Measurements from ENCODE around the gene IRF2.
"Not testable (repeated sequence)": the region's sequence is repeated elsewhere in the genome, so short reads cannot be mapped to it uniquely, and the experiment has no call there.

The IRF2 gene

DNA sequence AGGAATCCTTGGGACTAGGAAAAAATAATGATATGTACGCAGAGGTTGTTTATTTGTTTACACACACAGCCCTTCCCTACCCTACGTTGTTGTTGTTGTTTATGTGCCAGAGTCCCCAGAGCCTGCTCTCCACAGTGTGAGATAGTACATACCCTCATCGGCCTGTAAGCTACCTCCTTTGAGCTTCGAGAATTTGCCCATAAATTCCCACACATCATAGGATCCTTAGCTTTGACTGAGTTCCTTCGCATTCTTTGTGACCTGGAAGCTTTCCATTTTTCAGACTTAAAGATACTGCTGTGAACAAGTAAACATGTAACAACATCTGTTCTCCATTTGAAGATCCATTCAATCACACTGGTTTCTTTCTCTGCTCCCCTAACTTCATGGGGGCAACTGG is 114.5 kb downstream of the IRF2 start:
- DNase-seq, result no peak

DNA sequence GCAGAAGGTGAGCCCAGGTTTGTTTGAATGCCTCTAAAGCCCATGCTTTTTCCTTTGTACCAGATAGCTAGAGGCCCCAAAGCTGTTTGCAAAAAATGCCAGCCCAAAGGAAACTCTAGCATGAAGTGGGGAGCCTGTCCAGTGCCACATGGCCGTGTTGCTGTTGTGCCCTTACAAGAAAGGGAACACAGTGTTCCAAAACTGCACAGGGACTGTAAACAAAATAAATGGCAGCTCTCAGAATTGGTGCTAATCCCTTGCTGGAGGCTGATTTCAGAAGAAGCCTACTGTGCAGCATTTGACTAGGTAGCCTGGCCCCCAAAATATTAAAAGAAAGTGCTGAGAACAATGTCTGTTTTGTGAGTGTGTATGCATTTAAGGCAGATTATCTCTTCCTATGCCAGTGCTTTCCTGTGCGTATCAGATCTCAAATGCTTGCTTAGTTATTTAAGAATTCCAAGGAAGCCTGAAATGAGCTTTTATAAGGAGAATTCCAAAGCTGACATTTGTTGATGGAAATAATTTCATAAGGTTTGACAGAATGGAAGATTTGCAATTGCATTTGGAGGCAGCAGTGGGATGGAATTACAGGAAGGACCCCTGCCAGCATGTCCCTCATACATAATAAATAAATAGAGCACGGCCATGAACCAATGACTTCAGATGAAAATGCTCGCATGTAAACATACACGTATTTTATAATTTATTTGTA is 115.7 kb downstream of the IRF2 start:
- DNase-seq, result no peak

DNA sequence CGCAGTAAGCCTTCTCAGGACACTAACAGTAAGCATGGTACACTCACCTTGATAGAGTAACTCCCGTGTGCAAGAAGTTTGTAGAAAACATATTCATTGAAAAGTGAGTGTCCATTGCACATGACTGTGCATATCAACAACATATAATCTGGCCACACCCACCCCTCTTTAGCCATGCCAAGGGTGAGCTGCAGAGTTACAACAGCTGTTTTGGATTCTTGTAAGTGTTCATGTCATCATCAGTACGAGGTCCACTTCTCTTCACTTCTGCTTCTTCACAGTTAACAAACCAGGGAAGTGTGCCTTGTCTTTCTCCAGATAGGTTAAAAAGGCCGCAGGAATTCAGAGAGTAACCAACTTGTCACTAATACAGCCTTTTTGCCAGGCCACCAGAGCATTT is 116.6 kb downstream of the IRF2 start:
- no peak for DNase-seq

DNA sequence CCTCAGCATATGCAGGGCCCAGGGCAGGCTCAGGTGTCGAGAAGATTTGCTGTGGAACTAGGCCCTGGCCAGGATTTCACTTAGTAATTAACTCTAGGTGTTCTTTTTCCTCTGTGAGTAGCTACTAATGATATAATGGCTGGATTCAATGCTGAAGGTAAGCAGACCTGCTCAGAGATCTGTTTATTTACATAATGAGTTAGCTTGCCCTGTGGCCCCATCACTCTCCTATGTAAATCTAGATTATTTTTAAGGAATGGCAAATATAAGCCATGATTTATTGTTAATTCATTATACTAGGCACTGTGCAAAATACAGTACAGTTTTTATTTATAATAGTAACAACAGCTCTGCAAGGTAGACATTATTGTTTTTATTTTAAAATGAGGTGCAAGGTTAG is 117.2 kb downstream of the IRF2 start:
- no peak for DNase-seq

DNA sequence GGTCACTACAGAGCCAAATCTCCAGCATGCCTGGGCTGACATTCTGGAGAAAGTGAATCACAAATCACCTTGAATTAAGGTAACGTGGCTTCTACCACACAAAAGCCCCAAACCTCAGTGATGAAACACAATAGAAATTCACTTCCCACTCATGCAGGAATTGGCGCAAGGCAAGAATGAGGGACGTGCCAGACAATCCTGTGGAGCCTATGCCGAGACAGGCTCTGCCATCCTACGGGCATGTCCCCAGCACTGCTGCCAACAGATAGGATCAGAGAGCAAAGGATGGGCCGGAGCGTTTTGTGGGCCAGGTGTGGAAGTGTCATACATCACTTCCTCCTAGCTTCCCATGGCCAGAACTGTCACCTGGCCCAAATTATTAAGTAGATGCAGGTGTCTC is 118.0 kb downstream of the IRF2 start:
- DNase-seq, result no peak

DNA sequence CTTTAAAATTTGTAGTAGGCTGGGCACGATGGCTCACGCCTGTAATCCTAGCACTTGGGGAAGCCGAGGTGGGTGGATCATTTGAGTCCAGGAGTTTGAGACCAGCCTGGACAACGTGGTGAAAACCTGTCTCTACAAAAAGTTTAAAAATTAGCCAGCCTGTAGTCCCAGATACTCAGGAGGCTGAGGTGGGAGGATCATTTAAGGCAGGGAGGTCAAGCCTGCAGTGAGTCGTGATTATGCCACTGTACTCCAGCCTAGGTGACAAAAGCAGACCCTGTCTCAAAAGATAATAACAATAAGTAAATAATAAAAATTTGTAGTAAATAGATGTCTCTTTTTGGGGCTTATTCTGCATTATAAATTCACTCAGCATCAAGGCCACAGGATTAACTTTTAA is 118.5 kb downstream of the IRF2 start:
- no peak for DNase-seq

DNA sequence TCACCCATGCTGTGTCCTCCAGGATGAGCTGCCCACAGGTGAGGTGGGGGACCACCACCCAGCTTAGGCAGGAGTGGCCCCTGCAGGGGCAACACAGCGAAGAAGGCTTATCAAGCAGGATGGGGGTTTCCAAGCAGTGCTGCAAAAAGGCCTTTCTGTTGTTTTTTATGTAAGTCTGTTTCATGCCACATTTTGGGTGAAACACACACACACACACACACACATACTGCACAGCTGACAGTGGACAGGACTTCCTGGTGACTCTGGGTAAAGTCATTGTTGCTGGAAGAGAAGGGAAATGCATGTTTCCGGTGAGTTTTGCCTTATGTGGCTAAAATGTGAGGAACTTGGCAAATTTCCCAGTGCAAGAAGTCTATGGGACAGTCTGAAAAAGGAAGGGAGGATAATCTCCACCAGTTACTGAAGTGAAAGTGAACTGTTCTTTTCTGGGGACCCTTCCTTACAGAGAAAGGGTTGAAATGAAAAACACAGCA is 119.2 kb downstream of the IRF2 start:
- no peak for DNase-seq

DNA sequence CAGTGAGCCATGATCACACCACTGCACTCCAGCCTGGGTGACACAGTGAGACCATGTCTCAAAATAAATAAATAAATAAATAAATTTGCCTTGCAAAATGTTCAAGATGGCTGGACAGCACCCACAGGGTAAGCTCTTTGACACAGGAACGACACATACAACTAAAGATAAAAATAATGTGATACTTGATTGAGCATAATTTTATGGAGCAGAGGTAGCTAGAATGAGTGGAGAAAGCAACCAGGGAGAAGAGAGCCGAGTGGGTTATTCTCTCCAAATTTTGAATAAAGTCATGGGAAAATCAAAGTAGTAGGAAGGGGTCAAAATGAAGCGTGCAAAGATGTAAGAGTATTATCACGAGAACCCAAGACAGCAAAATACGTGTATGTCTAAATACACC is 121.5 kb downstream of the IRF2 start:
- DNase-seq, result no peak

DNA sequence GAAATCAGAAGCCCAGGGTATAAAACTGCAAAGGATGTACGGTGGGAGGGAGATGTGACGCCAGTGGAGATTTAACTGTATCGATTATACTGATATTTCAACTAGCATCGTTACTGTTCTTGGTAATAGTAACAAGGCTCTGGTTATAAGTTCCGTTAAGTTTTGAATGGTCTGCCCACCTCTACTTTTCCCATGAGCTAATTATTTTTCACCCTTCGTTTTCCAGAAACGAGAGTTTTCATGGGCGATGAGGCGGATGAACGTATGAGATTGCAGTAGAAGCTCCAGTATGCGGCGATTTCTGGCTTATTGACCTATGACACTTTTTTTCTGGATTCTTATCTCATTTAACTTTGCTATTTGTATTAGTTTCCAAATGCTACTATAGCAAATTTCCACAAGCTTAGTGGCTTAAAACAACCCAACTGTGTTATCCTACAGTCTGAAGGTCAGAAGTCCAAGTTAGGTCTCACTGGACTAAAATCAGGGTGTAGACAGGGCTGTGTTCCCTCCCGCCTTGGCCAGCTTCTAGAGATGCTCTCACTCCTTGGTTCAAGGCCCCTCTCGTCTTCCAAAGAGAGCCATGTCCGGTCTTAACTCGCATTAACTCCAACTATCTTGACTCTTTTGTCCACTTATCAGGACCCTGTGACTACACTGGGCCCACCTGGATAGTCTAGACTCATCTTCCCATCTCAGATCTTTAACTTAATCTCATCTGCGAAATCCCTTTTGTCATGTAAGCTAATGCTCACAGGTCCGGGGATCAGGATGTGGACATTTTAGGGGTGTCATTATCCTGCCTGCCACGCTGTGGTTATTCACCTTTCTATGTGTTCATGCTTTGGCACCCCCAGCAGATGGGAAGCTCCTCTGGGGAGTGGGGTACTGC is 122.5 kb downstream of the IRF2 start:
- no peak for DNase-seq

DNA sequence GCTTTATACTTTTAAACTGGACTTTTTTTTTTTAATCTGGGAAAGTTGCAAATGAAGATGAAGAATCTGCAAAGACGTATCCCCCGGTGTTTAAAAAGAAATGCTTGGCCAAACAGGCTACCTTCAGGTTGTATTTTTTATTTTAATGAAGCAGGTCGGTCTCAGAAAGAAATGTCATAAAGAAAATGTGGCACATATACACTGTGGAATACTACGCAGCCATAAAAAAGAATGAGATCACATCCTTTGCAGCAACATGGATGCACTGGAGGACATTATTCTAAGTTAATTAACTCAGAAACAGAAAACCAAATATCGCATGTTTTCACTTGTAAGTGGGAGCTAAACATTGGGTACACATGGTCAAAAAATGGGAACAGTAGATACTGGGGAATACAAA is 123.4 kb downstream of the IRF2 start:
- DNase-seq, result no peak

DNA sequence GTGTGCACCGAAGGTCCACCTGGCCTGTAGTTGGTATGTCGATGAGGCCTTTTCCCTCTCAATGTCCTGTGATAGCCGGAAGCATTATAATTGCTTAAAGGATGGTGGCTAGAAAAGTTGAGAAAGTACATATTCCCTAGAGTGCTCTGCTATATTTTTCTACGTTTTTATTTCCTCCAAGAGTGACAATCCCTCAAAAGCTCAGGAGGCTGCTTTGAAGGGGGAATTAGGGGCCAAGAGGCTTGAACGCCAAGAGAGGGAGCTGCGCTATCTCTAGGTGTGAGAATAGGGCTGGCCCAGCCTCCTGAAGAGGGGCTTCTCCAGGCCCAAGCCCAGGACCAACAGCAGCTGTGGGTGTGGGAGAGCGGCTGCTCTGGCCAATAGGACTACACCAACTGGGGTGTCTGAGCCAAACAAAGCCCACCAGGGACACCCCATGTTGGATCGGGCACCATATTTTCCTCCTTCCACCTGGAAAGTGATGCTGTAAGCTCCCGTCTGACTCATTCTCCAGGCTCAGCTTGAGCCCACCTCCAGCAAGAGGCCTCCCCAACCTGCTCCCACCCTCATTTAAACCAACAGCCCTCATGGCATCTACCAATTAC is 124.0 kb downstream of the IRF2 start:
- DNase-seq, result no peak

DNA sequence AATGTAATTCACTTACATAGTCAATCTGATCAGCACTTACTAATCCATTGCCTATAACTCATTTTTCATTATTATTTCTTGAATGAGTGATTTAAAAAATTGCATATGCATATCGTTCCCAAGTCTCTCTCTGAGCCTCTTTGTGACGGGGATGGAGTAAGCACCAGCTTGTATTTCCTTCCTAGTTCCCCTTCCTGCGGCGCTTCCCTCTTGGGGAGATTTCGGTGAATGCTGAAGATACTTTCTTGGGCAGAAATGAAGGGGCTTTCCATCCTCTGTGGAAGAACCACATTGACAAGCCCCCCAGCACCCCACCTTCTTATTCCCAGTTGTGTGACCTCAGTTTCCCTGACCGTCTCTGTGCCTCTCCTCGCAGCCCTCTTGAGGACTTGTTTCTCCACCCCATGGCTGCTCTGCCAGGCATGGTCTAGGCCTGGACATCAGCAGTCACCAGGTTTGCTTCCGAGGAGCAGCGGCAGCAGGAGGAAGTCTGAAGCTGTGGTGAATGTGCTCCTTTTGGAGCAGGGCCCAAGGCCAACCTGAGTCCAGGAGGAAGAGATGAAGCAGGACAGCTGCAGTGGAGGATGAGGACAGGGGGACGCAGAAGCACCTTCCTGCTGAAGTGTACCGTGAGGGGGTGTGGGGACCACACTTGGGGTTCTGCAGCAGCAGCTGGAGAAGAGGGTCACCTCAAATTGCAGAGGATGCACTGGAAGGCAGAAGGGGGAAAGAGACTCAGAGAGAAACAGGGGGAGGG is 124.9 kb downstream of the IRF2 start:
- DNase-seq, result no peak

DNA sequence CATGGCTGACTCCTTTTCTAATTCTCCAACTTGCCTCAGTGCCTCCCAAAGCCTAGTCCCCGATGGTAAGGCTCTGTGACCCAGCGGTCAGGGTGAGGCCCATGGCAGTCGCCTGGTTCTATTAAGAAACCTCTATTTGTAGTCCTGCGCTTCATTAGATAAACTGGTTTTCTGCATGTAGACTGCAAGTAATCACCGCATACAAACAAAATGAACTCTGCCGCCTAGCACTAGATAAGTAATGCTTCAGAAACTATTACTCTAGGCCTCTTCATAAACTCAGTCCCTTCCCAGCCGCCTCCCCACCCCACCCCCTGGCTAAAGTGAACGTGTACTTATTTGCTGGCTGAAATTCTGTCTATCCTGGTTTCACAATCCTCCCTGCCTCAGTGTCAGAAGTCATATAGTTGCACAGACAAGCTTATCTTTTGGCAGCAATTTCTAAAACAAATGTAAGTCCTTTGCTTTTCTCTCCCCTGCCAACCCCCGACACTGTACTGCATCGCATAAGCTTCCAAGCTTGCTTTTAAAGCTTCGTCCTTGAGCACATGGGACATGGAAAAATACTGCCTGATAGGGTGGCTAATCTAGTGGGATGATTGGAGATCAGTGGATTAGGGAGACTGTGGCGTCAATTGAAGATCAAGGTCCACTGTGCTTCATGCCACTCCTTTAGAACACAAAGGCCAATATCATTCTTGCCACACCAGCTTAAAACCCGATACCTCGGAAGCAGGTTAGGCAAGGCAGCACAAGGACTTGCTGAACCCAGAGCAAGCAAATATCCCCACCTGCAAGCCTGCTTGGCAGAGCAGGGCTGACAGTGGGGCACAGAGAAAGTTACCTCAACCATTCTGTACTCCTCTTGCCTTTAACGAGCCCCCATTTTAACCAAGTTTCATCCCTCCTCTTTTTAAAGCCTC is 125.8 kb downstream of the IRF2 start:
- no peak for DNase-seq

DNA sequence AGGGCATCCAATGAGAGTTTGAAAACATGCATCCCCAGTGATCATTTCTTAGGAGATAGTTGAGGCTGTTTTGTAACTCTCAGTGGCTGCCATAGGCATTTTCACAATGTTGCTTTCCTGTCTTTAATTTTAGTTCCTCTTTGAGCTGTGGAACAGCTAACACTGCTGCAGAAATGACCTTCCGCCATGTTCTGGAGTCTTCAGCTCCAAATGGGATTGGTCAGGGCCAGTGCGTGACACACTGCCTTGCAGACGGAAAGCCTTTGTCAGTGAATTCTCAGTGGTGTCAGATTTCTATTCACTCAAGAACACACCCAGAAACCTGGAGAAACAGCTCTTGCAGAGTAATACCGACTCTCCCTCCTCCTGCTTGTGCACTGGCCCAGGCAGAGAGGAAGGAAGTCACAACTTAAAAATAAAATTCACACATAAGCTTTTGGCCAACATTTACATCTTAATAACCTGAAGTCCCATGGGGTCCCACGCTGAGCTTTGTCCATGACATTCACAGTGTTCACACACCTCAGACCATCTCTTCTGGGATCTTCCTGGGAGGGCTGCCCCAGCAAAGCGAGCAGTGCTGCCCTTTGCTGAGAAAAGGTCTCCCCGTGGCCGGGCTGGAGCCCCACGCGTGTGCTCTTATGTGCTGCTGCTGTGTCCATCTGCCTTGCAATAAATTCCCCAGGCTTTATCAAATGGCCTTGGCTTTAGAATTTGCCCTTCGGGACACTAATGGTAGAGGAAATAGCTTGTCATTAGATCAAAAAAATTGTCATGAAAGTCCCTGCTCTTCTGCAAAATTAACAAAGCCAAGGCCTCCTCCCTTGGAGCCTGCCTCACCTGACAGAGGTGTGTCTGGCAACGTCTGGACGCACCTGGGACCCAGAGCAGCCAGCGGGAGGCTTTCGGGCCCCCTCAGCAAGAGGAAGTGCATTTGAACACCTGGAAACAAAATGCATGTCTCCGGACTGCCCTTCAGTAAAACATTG is 126.8 kb downstream of the IRF2 start:
- DNase-seq, result no peak

DNA sequence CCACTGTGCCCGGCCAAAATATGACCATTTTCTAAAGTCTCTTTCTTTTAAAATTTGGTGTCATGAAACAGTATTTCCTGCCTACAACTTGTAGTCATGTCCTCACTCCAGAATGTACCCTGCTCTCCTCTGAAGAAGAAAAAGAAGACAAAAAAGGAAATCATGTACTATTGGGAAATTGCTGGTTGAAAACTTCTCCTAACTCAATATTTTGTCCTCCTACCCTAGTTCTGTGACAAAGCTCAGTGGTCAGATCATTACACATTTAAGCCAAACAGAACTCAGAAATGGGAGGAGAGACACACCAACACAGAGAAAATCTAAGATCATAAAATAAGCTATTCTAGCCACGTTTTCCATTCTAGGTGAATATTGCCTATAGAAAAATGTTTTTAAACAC is 127.7 kb downstream of the IRF2 start:
- DNase-seq, result no peak

DNA sequence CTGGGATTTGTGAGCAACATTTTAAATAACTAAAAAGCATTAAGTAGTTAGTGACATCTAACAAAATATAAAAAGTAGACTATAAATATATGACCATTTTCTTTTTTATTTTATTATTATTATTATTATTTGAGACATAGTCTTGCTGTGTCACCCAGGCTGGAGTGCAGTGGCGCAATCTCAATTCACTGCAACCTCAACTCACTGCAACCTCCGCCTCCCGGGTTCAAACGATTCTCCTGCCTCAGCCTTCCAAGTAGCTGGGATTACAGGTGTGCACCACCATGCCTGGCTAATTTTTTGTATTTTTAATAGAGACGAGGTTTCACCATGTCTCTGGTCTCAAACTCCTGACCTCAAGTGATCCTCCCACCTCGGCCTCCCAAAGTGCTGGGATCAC is 128.1 kb downstream of the IRF2 start:
- not testable (repeated sequence) for DNase-seq

DNA sequence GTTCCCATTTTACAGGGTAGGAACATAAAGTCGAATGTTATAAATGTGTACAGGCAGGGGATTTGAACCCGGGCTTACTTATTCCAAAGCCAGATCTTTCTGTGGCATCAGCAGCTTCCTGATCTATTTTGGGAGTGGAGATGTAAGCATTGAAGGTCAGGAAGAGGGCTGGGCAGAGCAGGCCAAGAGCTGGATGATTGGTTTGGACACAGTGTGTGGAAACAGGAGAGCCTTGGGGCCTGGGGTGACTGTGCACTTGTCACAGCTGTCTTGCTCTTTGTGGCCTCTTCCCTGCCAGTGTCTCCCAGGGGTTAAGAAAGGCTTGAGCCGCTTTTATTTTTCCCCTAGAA is 128.8 kb downstream of the IRF2 start:
- DNase-seq, result no peak

DNA sequence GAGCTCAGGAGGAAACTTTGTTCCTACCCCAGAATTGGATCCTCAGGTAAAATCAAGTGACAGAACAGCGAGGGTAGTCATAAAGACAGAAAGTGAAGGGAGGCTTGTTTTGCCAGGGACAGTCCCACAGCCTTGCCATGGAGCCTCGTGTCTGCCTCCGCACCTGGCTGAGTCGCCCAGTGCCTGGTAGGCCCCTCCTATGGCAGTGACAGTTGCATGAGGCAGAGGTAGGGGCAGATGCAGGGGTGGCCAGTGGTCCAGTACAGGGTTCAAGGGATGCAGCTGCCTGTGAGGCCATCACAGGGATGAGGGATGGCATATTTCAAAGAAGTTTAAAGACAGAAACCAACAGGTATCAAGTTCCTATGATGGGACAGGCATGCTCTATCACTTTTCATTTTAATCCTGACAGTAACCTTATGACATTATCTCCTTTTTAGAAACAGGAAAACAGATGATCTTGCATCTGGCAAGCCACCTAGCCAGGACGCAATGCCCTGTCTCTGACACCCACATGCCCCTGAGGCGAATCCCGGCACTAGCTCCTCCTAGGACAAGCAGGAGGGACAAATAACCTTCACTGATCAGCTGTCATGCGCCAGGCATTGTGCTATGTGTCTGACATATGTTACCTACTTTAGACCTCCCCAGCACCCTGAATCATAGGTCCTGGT is 129.3 kb downstream of the IRF2 start:
- DNase-seq, result peak; percentile 13 to 14

DNA sequence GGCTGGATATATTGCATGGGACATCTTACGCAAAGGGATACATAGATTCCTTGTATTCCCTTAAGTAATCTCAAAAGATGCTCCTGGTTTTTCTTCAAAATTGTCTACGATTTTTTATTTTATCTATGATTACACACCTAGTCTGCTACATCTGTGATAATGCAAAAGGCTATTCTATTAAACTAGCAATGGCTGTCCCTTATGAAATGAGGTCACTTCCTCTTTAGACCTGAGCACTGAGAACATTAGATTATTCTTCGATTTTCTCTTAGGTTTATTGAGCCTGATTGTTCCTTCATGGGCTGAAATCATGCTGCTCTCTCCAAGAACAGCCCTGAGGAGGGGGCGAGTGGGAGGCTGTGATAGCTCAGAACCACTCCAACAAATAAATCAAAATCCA is 129.9 kb downstream of the IRF2 start:
- no peak for DNase-seq

DNA sequence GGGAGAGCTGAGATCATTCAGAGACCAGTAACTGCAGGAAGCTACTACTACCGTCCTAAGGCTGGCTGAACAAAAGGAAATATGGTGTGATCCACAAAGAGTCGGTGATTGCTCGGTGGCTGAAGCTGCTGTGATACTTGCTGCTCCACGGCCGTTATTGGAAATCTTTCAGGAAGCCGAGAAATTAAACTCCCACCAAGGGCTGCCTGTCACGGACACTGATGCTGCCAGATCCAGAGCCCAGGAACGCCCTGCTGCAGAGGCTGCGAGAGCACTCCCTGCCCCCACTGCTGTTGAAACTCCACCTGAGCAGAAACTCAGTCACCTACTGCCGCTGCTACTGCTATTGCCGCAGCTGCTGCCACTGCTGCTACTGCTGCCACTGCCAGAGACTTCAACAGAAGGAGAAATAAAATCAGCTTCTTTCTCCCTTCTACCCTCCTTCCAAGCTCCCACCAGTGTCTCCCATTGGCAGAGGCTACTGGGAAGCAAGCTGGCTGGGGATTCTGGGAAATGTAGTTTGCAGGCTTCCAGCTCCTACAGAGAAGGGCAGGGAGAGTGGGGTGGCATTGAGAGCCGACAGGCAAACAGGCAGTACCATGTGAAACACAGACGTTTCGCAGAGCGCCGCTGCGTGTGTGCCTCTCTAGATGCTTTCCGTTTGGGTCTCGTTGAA is 130.7 kb downstream of the IRF2 start:
- peak; percentile 42 to 53 for DNase-seq

Measured in activated CD4-positive, alpha-beta T cell treated with anti-CD3 and anti-CD28 coated beads, Interleukin-2, amount 50 U/mL, for 48 hours (primary cell).